Measurements from ENCODE around the gene USP17L17. TPM values are rescaled to one million over a fixed set of nuclear protein-coding genes. Genes with fewer than 3 reads are reported as not detected.
"Not testable (repeated sequence)": the region's sequence is repeated elsewhere in the genome, so short reads cannot be mapped to it uniquely, and the experiment has no call there.

USP17L17 gene
- polyA plus RNA-seq (2012; ENCODE audit: insufficient read depth, insufficient read length) = not detected

GRCh38 chr4:9243579-9243978 lies at the start of gene USP17L17:
TSS of gene USP17L17 (plus strand) at chr4:9243879. CDS start at chr4:9243879, 0 bp downstream.
- DNase-seq (ENCODE audit: low read depth, low spot score); H3K4me3 ChIP-seq (ENCODE audit: low read length): not testable (repeated sequence)

- DNase-seq (ENCODE audit: low read depth, low spot score); H3K4me3 ChIP-seq (ENCODE audit: low read length): not testable (repeated sequence)
Observed at GRCh38 chr4:9210357-9210756, 33.3 kb upstream of the USP17L17 start, which contains the start of gene USP17L10. TSS of gene USP17L10 (plus strand) at chr4:9210657. CDS start at chr4:9210657, 0 bp downstream.

GRCh38 chr4:9214701-9215100 lies 29.0 kb upstream of the USP17L17 start:
- DNase-seq (ENCODE audit: low read depth, low spot score); H3K4me3 ChIP-seq (ENCODE audit: low read length): not testable (repeated sequence)

- DNase-seq (ENCODE audit: low read depth, low spot score); H3K4me3 ChIP-seq (ENCODE audit: low read length): not testable (repeated sequence)
Observed at GRCh38 chr4:9215105-9215504, 28.6 kb upstream of the USP17L17 start, which contains the start of gene USP17L11. TSS of gene USP17L11 (plus strand) at chr4:9215405. CDS start at chr4:9215405, 0 bp downstream.

- not testable (repeated sequence) for DNase-seq (ENCODE audit: low read depth, low spot score); H3K4me3 ChIP-seq (ENCODE audit: low read length)
Observed at GRCh38 chr4:9219852-9220251, 23.8 kb upstream of the USP17L17 start, which contains the start of gene USP17L12. TSS of gene USP17L12 (plus strand) at chr4:9220152. CDS start at chr4:9220152, 0 bp downstream.

GRCh38 chr4:9224596-9224995 lies 19.1 kb upstream of the USP17L17 start, which contains the start of gene USP17L13:
TSS of gene USP17L13 (plus strand) at chr4:9224896. CDS start at chr4:9224896, 0 bp downstream.
- not testable (repeated sequence) for DNase-seq (ENCODE audit: low read depth, low spot score); H3K4me3 ChIP-seq (ENCODE audit: low read length)

- not testable (repeated sequence) for H3K4me3 ChIP-seq (ENCODE audit: low read length); DNase-seq (ENCODE audit: low read depth, low spot score)
Observed at GRCh38 chr4:9230249-9230648, 13.4 kb upstream of the USP17L17 start.

GRCh38 chr4:9234085-9234484 lies 9.6 kb upstream of the USP17L17 start, which contains the start of gene USP17L15:
TSS of gene USP17L15 (plus strand) at chr4:9234385. CDS start at chr4:9234385, 0 bp downstream.
- not testable (repeated sequence) for H3K4me3 ChIP-seq (ENCODE audit: low read length); DNase-seq (ENCODE audit: low read depth, low spot score)

- not testable (repeated sequence) for H3K4me3 ChIP-seq (ENCODE audit: low read length); DNase-seq (ENCODE audit: low read depth, low spot score)
Observed at GRCh38 chr4:9238461-9238860, 5.2 kb upstream of the USP17L17 start.

GRCh38 chr4:9247953-9248680 lies 4.4 kb downstream of the USP17L17 start, which contains the start of gene USP17L18:
TSS of gene USP17L18 (plus strand) at chr4:9248630. CDS start at chr4:9248630, 0 bp downstream.
- DNase-seq (ENCODE audit: low read depth, low spot score); H3K4me3 ChIP-seq (ENCODE audit: low read length): not testable (repeated sequence)

- not testable (repeated sequence) for H3K4me3 ChIP-seq (ENCODE audit: low read length); DNase-seq (ENCODE audit: low read depth, low spot score)
Observed at GRCh38 chr4:9253078-9253477, 9.4 kb downstream of the USP17L17 start, which contains the start of gene USP17L19. TSS of gene USP17L19 (plus strand) at chr4:9253378. CDS start at chr4:9253378, 0 bp downstream.

GRCh38 chr4:9257824-9258223 lies 14.1 kb downstream of the USP17L17 start, which contains the start of gene USP17L20:
TSS of gene USP17L20 (plus strand) at chr4:9258124. CDS start at chr4:9258124, 0 bp downstream.
- DNase-seq (ENCODE audit: low read depth, low spot score); H3K4me3 ChIP-seq (ENCODE audit: low read length): not testable (repeated sequence)

- not testable (repeated sequence) for DNase-seq (ENCODE audit: low read depth, low spot score); H3K4me3 ChIP-seq (ENCODE audit: low read length)
Observed at GRCh38 chr4:9262572-9262971, 18.9 kb downstream of the USP17L17 start, which contains the start of gene USP17L21. TSS of gene USP17L21 (plus strand) at chr4:9262872. CDS start at chr4:9262872, 0 bp downstream.

- H3K4me3 ChIP-seq (ENCODE audit: low read length); DNase-seq (ENCODE audit: low read depth, low spot score): not testable (repeated sequence)
Observed at GRCh38 chr4:9267319-9267718, 23.6 kb downstream of the USP17L17 start, which contains the start of gene USP17L22. TSS of gene USP17L22 (plus strand) at chr4:9267619. CDS start at chr4:9267619, 0 bp downstream.

GRCh38 chr4:9271719-9272118 lies 28.0 kb downstream of the USP17L17 start:
- not testable (repeated sequence) for H3K4me3 ChIP-seq (ENCODE audit: low read length)

More at GRCh38 chr4:9271719-9272118, 28.0 kb downstream of the USP17L17 start:
- not testable (repeated sequence) for DNase-seq (ENCODE audit: low read depth, low spot score)
